Stimulated activated CD8-positive, alpha-beta memory T cell treated with anti-CD3 and anti-CD28 coated beads, Interleukin-15, amount 100 ng/mL, for 24 hours (primary cell): ENCODE measurements around the gene CEP20.

ENCODE experiments used
- DNase-seq: peaks from one replicate; pipeline ENCODE4 v3.0.0-alpha.2; 2020; ENCODE audit warnings: low read depth

The CEP20 gene

GRCh38 chr16:15830832-15831451, 57.5 kb downstream of the CEP20 start:
- DNase-seq: no peak

GRCh38 chr16:15829460-15829859, 58.9 kb downstream of the CEP20 start:
- DNase-seq: no peak

GRCh38 chr16:15827709-15828343, 60.6 kb downstream of the CEP20 start:
- DNase-seq: no peak

- no peak for DNase-seq
Observed at GRCh38 chr16:15827299-15827698, 61.1 kb downstream of the CEP20 start.

- DNase-seq: no peak
Observed at GRCh38 chr16:15825750-15826305, 62.6 kb downstream of the CEP20 start.

- no peak for DNase-seq
Observed at GRCh38 chr16:15822957-15823356, 65.4 kb downstream of the CEP20 start.

GRCh38 chr16:15820837-15821236, 67.6 kb downstream of the CEP20 start:
- DNase-seq: no peak

GRCh38 chr16:15819046-15819445, 69.4 kb downstream of the CEP20 start:
- no peak for DNase-seq

GRCh38 chr16:15817446-15817845, 71.0 kb downstream of the CEP20 start:
- no peak for DNase-seq

- DNase-seq: no peak
Observed at GRCh38 chr16:15816228-15816627, 72.2 kb downstream of the CEP20 start.
